Measurements from ENCODE around the gene JAK1. TPM values are rescaled to one million over a fixed set of nuclear protein-coding genes. Genes with fewer than 3 reads are reported as not detected.

The JAK1 gene
- total and polyA plus RNA-seq, 2 of the 8 experiments (the other 6 are each of a cell fraction or from before 2014, with no cell fraction given), result 7.8 to 24.5 TPM

DNA sequence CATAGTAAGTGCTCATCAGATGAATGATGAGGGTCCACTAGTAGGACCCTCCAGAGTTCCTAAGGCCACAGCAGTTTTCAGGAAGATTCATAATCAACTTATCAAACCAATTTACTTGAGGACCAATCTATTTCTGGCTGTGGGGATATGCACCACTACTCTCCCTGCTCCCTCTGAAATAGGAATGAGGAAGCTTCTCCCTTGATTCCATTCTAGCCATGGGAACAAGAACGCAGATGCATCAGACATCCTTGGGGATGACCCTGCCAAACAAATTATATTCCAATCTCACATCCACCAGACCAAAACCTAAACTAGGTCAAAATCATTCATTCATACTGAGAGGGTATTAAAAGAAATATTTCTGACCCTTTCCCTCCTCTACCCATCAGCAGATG lies 31.5 kb downstream of the JAK1 start:
- 0 out of 4 replicates have a peak, but pooled peaks cover 0 to 6% of the 10 kb centered on the region in 2 experiments for H3K79me2 ChIP-seq (ENCODE audit: control insufficient read depth in 1 of 2, insufficient read depth in 2 of 2, low read length in 2 of 2)
- POLR2A ChIA-PET (ENCODE audit: partially characterized antibody), result no interaction called here
- no peak overlapping the region for H3K27ac ChIP-seq (ENCODE audit: low read depth, low read length)

More for the DNA sequence above, 31.5 kb downstream of the JAK1 start:
- 83% methylated on average over 1 of the region's 1 CpG; no CpG with 5 or more reads in 1 of the 2 experiments for WGBS, 2 experiments (ENCODE audit: extremely low coverage in 1 of 2, insufficient coverage in 1 of 2, insufficient read length in 1 of 2, insufficient replicate concordance in 2 of 2, low coverage in 1 of 2, low lambda C conversion rate in 2 of 2, missing lambda C conversion rate in 1 of 2)
- H4K5ac ChIP-seq (ENCODE audit: insufficient read length, low read depth, low read length), result no peak overlapping the region
- H3K27me3 ChIP-seq (replicated peaks in 1 of 4; ENCODE audit: control insufficient read depth in 3 of 4, extremely low read depth in 1 of 4, insufficient read depth in 3 of 4, low read length in 3 of 4), result no peaks in the 10 kb centered on the region
- H3K18ac ChIP-seq (ENCODE audit: extremely low read depth, low read length), result no peak overlapping the region
- TF ChIP-seq ASH2L (IDR thresholded peaks at IDR 0.05; ENCODE audit: low read length), result no peak
- TF ChIP-seq POLR2A (IDR thresholded peaks at IDR 0.05; ENCODE audit: control extremely low read depth in 1 of 2, low read depth in 2 of 2, low read length in 2 of 2), result no peak
- TF ChIP-seq EGR1 (IDR thresholded peaks at IDR 0.05; ENCODE audit: borderline replicate concordance, low read depth, low read length), result no peak
- TF ChIP-seq MAFK (IDR thresholded peaks at IDR 0.05; ENCODE audit: low read depth, low read length), result no peak
- TF ChIP-seq, protein P1, sequence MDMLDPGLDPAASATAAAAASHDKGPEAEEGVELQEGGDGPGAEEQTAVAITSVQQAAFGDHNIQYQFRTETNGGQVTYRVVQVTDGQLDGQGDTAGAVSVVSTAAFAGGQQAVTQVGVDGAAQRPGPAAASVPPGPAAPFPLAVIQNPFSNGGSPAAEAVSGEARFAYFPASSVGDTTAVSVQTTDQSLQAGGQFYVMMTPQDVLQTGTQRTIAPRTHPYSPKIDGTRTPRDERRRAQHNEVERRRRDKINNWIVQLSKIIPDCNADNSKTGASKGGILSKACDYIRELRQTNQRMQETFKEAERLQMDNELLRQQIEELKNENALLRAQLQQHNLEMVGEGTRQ (IDR thresholded peaks at IDR 0.05; ENCODE audit: low read length), result no peak
- TF ChIP-seq SP2 (IDR thresholded peaks at IDR 0.05; ENCODE audit: low read length), result no peak
- TF ChIP-seq KDM4A (IDR thresholded peaks at IDR 0.05; ENCODE audit: low read depth, low read length, severe bottlenecking), result no peak
- no peak for TF ChIP-seq CREB1 (IDR thresholded peaks at IDR 0.05)
- no peak for TF ChIP-seq BACH1 (IDR thresholded peaks at IDR 0.05; ENCODE audit: low read length)
- no peak overlapping the region for H4K8ac ChIP-seq (ENCODE audit: extremely low read depth, insufficient read depth, low read length)
- H3K4me2 ChIP-seq (ENCODE audit: insufficient read depth in 1 of 2, low read depth in 2 of 2, low read length in 2 of 2), result no peak overlapping the region
- peaks cover 0 to 2% of the 10 kb centered on the region in 2 experiments for H4K20me1 ChIP-seq (replicated peaks in 1 of 2; ENCODE audit: control insufficient read depth in 1 of 2, insufficient read depth in 2 of 2, low read length in 2 of 2)
- CTCF ChIA-PET (ENCODE audit: partially characterized antibody), result no interaction called here
- no peaks in the 10 kb centered on the region for H3K9me3 ChIP-seq (ENCODE audit: insufficient read depth in 2 of 2, low read depth in 1 of 2, low read length in 1 of 2)
- H3K4ac ChIP-seq (replicated peaks; ENCODE audit: insufficient read length, low read depth, low read length), result no peak overlapping the region
- H2BK5ac ChIP-seq (ENCODE audit: low read depth, low read length), result no peak overlapping the region
- no peak overlapping the region for H2BK15ac ChIP-seq (ENCODE audit: low read length)
- H3K79me1 ChIP-seq (ENCODE audit: low read depth, low read length), result peaks cover 2% of the 10 kb centered on the region; the same call in 1 of the 2 replicates
- H3K23me2 ChIP-seq (ENCODE audit: low read depth, low read length), result no peaks in the 10 kb centered on the region
- no peaks in the 10 kb centered on the region for H3K36me3 ChIP-seq (ENCODE audit: control insufficient read depth in 2 of 4, insufficient read depth in 4 of 4, low read length in 3 of 4)
- H3K9ac ChIP-seq (replicated peaks in 1 of 4; ENCODE audit: extremely low read depth in 1 of 4, low read depth in 3 of 4, low read length in 3 of 4), result no peak overlapping the region
- no peak overlapping the region for H3K4me3 ChIP-seq (ENCODE audit: extremely low read depth in 1 of 4, insufficient read depth in 2 of 4, low read depth in 3 of 4, low read length in 4 of 4)
- H2AFZ ChIP-seq (ENCODE audit: low read length), result no peak overlapping the region
- H4K91ac ChIP-seq (replicated peaks; ENCODE audit: insufficient read length, low read length), result no peak overlapping the region
- H3K4me1 ChIP-seq (replicated peaks in 1 of 4; ENCODE audit: control insufficient read depth in 3 of 4, insufficient read depth in 4 of 4, low read length in 3 of 4), result no peaks in the 10 kb centered on the region; a peak in 1 of 7 replicates
- no peak for DNase-seq (ENCODE audit: low read depth in 1 of 2, low spot score in 2 of 2)
- no peak overlapping the region for H2BK20ac ChIP-seq (ENCODE audit: low read length)
- no peak overlapping the region for H2BK120ac ChIP-seq (replicated peaks; ENCODE audit: low read depth, low read length)
- H2AK5ac ChIP-seq (ENCODE audit: low read depth, low read length), result no peak overlapping the region
- FAIRE-seq, result no peak
- H3K23ac ChIP-seq (ENCODE audit: insufficient read length), result no peak overlapping the region
- H2BK12ac ChIP-seq (ENCODE audit: low read depth, low read length), result no peak overlapping the region
- H3K56ac ChIP-seq (replicated peaks; ENCODE audit: insufficient read length, low read depth, low read length), result no peak overlapping the region
- no peak overlapping the region for H3K14ac ChIP-seq (ENCODE audit: insufficient read length)

All from H1 (cell line).